Stimulated activated effector memory CD8-positive, alpha-beta T cell treated with anti-CD3 and anti-CD28 coated beads, Interleukin-12 subunit alpha, Interleukin-12 subunit beta, amount 100 ng/mL, for 72 hours (primary cell): ENCODE results near the gene OAS1.

Experiments
- ATAC-seq: fragments of 150-1000 bp; cut with Tn5 transposase; 2 replicates; pipeline ENCODE4 v1.10.0; 2021
- DNase-seq, 2 donors: peaks; one replicate each; pipeline ENCODE4 v3.0.0; 2021 to 2022; ENCODE audit warnings: low spot score in 2 of 2
- H3K27ac Mint-ChIP-seq: one replicate; pipeline ENCODE4 v1.8.0; 2022; ENCODE audit warnings: mild to moderate bottlenecking, mixed read lengths
- H3K36me3 Mint-ChIP-seq: one replicate; pipeline ENCODE4 v1.8.0; 2022; ENCODE audit warnings: mild to moderate bottlenecking, mixed read lengths
- H3K4me1 Mint-ChIP-seq: one replicate; pipeline ENCODE4 v1.8.0; 2022; ENCODE audit warnings: mixed read lengths
- H3K4me3 Mint-ChIP-seq: one replicate; pipeline ENCODE4 v1.8.0; 2022; ENCODE audit warnings: mild to moderate bottlenecking, mixed read lengths
- H3K9me3 Mint-ChIP-seq: one replicate; pipeline ENCODE4 v1.8.0; 2022; ENCODE audit warnings: mixed read lengths

OAS1 gene

DNA sequence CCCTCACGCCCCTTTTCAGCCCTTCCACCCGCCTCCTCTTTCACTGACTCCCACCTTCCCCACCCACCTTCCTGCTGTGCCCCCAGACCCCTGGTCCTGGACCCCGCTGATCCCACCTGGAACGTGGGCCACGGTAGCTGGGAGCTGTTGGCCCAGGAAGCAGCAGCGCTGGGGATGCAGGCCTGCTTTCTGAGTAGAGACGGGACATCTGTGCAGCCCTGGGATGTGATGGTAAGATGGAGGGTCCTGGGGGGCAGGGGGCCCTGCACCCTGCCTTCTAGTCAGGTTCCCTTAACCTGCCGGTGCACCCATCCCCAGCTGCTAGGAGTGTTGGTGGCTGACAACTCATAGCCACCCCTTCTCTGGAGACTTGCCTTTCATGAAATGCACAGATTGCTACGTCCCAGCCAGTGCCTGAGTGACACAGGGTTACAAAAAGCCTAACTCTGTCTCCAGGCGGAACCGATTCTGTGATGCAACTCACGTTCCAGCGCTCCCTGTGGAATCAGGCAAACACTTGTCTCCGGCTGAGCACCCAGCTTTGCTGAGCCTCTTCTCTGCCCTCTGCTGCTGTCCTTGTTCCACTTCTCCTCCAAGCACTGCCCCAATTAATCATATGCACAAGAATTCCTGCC, 56.6 kb downstream of the OAS1 start:
- ATAC-seq = no peak
- peaks cover 7% of the 10 kb centered on the region for H3K4me1 Mint-ChIP-seq
- peaks cover 26% of the 10 kb centered on the region for H3K36me3 Mint-ChIP-seq
- no peak overlapping the region for H3K27ac Mint-ChIP-seq
- peaks cover 3% of the 10 kb centered on the region for H3K9me3 Mint-ChIP-seq
- no peak for DNase-seq
- H3K4me3 Mint-ChIP-seq = no peak overlapping the region

DNA sequence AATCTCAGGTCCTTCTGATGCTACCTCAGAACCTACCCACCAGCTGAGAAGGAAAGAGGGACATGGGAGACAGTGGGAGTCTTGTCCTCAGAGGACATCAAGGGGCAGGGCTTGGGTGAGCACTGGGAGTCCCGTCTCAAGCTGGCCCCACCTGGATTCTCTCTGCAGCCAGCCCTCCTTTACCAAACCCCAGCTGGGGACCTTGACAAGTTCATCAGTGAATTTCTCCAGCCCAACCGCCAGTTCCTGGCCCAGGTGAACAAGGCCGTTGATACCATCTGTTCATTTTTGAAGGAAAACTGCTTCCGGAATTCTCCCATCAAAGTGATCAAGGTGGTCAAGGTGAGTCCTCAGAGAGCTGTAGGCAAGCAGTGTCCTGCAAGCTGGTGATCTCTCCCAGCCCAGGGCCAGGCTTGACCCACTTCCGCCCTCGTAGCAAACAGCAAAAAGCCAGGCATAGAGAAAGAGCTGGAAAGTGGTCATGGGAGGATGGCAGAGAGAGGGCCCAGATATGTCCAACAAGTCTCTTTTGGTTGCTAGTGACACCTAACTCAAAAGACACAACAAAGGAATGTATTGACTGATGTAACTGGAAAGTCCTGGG, 57.4 kb downstream of the OAS1 start:
- ATAC-seq (no peak), DNase-seq (no peak)
- Mint-ChIP-seq H3K4me3 (no peak overlapping the region), H3K27ac (no peak overlapping the region), H3K36me3 (peaks cover 25% of the 10 kb centered on the region), H3K9me3 (peaks cover 3% of the 10 kb centered on the region), H3K4me1 (peaks cover 7% of the 10 kb centered on the region)

DNA sequence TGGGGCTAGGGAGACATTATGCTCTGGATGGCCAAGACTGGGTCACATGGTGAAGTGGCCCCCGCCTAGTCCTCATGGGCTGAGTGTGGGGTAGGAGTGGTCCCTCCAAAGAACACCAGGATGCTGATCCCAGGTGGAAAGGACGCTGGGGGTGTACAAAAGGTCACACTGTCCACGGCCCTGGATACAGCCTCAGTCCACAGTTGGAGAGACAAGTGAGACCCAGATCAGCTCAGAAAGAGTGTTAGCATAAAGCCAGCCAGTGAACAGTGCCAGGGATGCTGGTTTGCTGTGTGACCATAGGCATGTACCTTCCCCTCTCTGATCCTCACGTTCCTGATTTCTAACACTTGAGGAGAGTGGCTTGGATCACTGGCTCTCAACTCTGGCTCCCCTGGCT, 58.2 kb downstream of the OAS1 start:
- DNase-seq = no peak
- Mint-ChIP-seq H3K36me3 (peaks cover 18% of the 10 kb centered on the region), H3K4me3 (no peak overlapping the region), H3K9me3 (peaks cover 3% of the 10 kb centered on the region), H3K4me1 (peaks cover 1% of the 10 kb centered on the region), H3K27ac (no peak overlapping the region)
- no peak for ATAC-seq

DNA sequence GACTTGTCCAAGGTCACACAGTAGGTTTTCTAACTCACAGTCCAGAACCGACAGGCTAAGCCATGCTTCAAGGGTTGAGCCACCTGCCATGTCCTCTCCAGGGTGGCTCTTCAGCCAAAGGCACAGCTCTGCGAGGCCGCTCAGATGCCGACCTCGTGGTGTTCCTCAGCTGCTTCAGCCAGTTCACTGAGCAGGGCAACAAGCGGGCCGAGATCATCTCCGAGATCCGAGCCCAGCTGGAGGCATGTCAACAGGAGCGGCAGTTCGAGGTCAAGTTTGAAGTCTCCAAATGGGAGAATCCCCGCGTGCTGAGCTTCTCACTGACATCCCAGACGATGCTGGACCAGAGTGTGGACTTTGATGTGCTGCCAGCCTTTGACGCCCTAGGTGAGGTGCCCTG, 58.9 kb downstream of the OAS1 start:
- no peaks in the 10 kb centered on the region for H3K4me1 Mint-ChIP-seq
- no peak for ATAC-seq
- H3K36me3 Mint-ChIP-seq = peaks cover 14% of the 10 kb centered on the region
- H3K27ac Mint-ChIP-seq = no peak overlapping the region
- H3K4me3 Mint-ChIP-seq = no peak overlapping the region
- H3K9me3 Mint-ChIP-seq = peaks cover 3% of the 10 kb centered on the region
- DNase-seq = no peak

DNA sequence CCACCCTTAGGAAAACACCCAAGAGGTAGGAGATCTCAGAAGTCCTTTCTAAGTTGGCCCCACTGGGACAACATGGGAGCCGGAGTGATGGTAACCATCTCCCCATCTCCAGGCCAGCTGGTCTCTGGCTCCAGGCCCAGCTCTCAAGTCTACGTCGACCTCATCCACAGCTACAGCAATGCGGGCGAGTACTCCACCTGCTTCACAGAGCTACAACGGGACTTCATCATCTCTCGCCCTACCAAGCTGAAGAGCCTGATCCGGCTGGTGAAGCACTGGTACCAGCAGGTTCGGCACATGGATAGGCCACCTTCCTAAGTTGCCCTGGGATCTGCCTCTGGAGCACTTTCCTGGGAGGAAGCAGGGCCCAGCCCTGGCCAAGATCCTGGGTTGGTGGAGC, 60.5 kb downstream of the OAS1 start:
- DNase-seq = no peak
- no peak for ATAC-seq
- H3K9me3 Mint-ChIP-seq = no peaks in the 10 kb centered on the region
- H3K4me3 Mint-ChIP-seq = no peak overlapping the region
- H3K36me3 Mint-ChIP-seq = peaks cover 8% of the 10 kb centered on the region
- H3K4me1 Mint-ChIP-seq = no peaks in the 10 kb centered on the region
- no peak overlapping the region for H3K27ac Mint-ChIP-seq

DNA sequence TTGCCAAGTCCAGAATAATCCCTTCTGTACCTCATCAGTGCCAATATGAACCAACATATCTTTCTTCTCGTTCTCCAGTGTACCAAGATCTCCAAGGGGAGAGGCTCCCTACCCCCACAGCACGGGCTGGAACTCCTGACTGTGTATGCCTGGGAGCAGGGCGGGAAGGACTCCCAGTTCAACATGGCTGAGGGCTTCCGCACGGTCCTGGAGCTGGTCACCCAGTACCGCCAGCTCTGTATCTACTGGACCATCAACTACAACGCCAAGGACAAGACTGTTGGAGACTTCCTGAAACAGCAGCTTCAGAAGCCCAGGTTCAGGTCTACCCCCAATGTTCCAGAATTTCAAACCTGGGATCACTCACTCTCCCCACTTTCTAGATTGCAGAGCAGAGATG, 61.1 kb downstream of the OAS1 start:
- no peaks in the 10 kb centered on the region for H3K4me1 Mint-ChIP-seq
- no peak for ATAC-seq
- no peak overlapping the region for H3K4me3 Mint-ChIP-seq
- H3K27ac Mint-ChIP-seq = no peak overlapping the region
- no peak for DNase-seq
- H3K36me3 Mint-ChIP-seq = peaks cover 8% of the 10 kb centered on the region
- no peaks in the 10 kb centered on the region for H3K9me3 Mint-ChIP-seq
